NB4 (cell line): ENCODE results near the gene TDG.

Experiments
- MAX ChIP-seq: IDR thresholded peaks from 2 replicates; pipeline ENCODE4 v1.6.1; 2011; ENCODE audit warnings: low read depth, low read length
- TF ChIP-seq, protein P1 (sequence below): IDR thresholded peaks from one replicate; pipeline ENCODE4 v1.5.1; 2012; ENCODE audit warnings: low read depth, low read length

- TF ChIP-seq, protein P1, sequence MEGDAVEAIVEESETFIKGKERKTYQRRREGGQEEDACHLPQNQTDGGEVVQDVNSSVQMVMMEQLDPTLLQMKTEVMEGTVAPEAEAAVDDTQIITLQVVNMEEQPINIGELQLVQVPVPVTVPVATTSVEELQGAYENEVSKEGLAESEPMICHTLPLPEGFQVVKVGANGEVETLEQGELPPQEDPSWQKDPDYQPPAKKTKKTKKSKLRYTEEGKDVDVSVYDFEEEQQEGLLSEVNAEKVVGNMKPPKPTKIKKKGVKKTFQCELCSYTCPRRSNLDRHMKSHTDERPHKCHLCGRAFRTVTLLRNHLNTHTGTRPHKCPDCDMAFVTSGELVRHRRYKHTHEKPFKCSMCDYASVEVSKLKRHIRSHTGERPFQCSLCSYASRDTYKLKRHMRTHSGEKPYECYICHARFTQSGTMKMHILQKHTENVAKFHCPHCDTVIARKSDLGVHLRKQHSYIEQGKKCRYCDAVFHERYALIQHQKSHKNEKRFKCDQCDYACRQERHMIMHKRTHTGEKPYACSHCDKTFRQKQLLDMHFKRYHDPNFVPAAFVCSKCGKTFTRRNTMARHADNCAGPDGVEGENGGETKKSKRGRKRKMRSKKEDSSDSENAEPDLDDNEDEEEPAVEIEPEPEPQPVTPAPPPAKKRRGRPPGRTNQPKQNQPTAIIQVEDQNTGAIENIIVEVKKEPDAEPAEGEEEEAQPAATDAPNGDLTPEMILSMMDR, result no peak
- TF ChIP-seq MAX, result no peak
These were observed 7.1 kb upstream of the TDG start for GRCh38 chr12:103958621-103959020.
